GM18868 (cell line): ENCODE data around the gene DGLUCY.
"Not testable (repeated sequence)": the region's sequence is repeated elsewhere in the genome, so short reads cannot be mapped to it uniquely, and the experiment has no call there.

Experiments
- ATAC-seq: cut with Tn5 transposase; IDR thresholded peaks from one replicate; pipeline ENCODE4 v1.9.1; 2021; ENCODE audit warnings: mild to moderate bottlenecking, moderate library complexity; ENCODE audit not compliant: unreplicated experiment

Gene DGLUCY

GRCh38 chr14:91113829-91114078 is at the start of gene DGLUCY:
TSS of gene DGLUCY (plus strand) at chr14:91114073. CDS start at chr14:91160295, 46,222 bp downstream.
- peak; percentile 78 for ATAC-seq

- ATAC-seq, result no peak
Measured at GRCh38 chr14:91065266-91065665, 48.6 kb upstream of the DGLUCY start.

- no peak for ATAC-seq
Measured at GRCh38 chr14:91067186-91067585, 46.7 kb upstream of the DGLUCY start.

- no peak for ATAC-seq
Measured at GRCh38 chr14:91068642-91069041, 45.2 kb upstream of the DGLUCY start.

GRCh38 chr14:91070572-91070971 is 43.3 kb upstream of the DGLUCY start:
- no peak for ATAC-seq

- ATAC-seq, result no peak
Measured at GRCh38 chr14:91075553-91075952, 38.3 kb upstream of the DGLUCY start.

GRCh38 chr14:91078095-91078737 is 35.7 kb upstream of the DGLUCY start:
- peak; percentile 87 for ATAC-seq

- ATAC-seq, result no peak
Measured at GRCh38 chr14:91080071-91080470, 33.8 kb upstream of the DGLUCY start.

- ATAC-seq, result no peak
Measured at GRCh38 chr14:91082282-91082681, 31.6 kb upstream of the DGLUCY start.

- ATAC-seq, result no peak
Measured at GRCh38 chr14:91084516-91084915, 29.4 kb upstream of the DGLUCY start.

GRCh38 chr14:91087470-91087869 is 26.4 kb upstream of the DGLUCY start:
- not testable (repeated sequence) for ATAC-seq

GRCh38 chr14:91088585-91089235 is 25.2 kb upstream of the DGLUCY start:
- no peak for ATAC-seq

GRCh38 chr14:91089958-91090535 is 23.8 kb upstream of the DGLUCY start:
- no peak for ATAC-seq

GRCh38 chr14:91090743-91091142 is 23.1 kb upstream of the DGLUCY start:
- ATAC-seq, result no peak

GRCh38 chr14:91092073-91092472 is 21.8 kb upstream of the DGLUCY start:
- ATAC-seq, result no peak

- ATAC-seq, result not testable (repeated sequence)
Measured at GRCh38 chr14:91093743-91094472, 20.0 kb upstream of the DGLUCY start.

GRCh38 chr14:91094772-91095171 is 19.1 kb upstream of the DGLUCY start:
- ATAC-seq, result no peak

GRCh38 chr14:91095178-91095577 is 18.7 kb upstream of the DGLUCY start:
- ATAC-seq, result no peak

GRCh38 chr14:91097657-91098056 is 16.2 kb upstream of the DGLUCY start:
- ATAC-seq, result not testable (repeated sequence)

GRCh38 chr14:91098591-91098990 is 15.3 kb upstream of the DGLUCY start:
- ATAC-seq, result no peak

GRCh38 chr14:91100102-91100501 is 13.8 kb upstream of the DGLUCY start:
- ATAC-seq, result no peak

GRCh38 chr14:91103116-91103515 is 10.8 kb upstream of the DGLUCY start:
- ATAC-seq, result no peak
